Fibroblast of the aortic adventitia (primary cell): Measurements from ENCODE around the gene LRRC74A. TPM values are rescaled to one million over a fixed set of nuclear protein-coding genes. Genes with fewer than 3 reads are reported as not detected.

Experiments used
- DNase-seq: peaks from one replicate; pipeline ENCODE4 v3.0.0-alpha.2; 2010; ENCODE audit warnings: low read depth
- H3K4me3 ChIP-seq: 2 replicates; pipeline ENCODE4 v1.5.1; 2011; ENCODE audit warnings: low read depth, mild to moderate bottlenecking, control low read depth, low read length, moderate library complexity
- CTCF ChIP-seq: IDR thresholded peaks from 2 replicates; pipeline ENCODE4 v1.5.1; 2011; ENCODE audit warnings: mild to moderate bottlenecking, low read length, control low read depth, inconsistent platforms; ENCODE audit not compliant: insufficient read depth
- total RNA-seq: library from RNA; depleted of rRNA; stranded (reverse); fragments of >200 nt; gene quantifications from 2 replicates; pipeline ENCODE4 v1.2.3, GENCODE V29; 2012; ENCODE audit warnings: low replicate concordance

Gene LRRC74A
- total RNA-seq, result not detected in 2 replicates

DNA sequence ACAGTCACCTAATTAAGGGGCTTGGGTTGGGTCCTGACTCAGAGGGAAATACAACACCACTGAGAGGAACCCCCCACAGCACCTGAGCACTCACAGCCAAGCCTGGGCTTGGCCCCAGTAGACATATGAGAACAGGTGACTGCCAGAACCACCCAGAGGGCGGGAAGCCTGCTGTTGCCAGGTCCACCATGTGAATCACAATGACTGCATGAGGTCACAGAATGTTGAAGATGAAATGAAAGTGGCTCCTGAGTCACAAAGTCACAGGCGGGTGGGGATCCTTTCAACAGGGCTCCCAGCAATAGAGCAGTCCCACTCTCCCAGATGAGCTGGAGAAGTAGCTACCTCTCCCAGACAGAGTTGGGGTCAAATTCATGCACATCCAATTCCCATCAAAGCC lies at the start of gene LRRC74A:
Gene LRRC74A, plus strand, starts transcription at position 287 of the 400 bp plus-strand sequence. CDS start 290 bp downstream, outside the sequence.
- no peak for DNase-seq
- no peak within 1 kb of the TSS for H3K4me3 ChIP-seq
- no peak for TF ChIP-seq CTCF

- no peak for TF ChIP-seq CTCF
- DNase-seq, result no peak
- H3K4me3 ChIP-seq, result no peak overlapping the region
Observed at GRCh38 chr14:76776428-76777251, 49.6 kb upstream of the LRRC74A start.

DNA sequence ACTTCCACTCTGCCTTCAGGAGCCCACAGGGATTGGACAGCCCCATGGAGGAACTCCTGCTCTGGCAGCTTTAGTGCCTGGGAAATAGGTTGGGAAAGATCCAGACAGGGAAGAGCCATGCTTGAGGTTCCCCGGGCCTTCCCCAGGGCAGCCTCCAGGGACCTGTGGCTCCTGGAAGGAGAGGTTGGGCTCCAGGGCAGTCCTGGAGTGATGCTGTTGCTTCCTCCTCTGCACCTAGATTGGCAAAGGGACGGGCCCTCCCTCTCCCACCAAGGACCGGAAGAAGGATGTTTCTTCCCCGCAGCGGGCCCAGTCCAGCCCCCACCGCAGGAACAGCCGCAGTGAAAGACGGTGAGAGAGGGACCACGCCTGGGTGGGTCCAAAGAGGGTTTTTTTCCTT lies 48.5 kb upstream of the LRRC74A start:
- no peak overlapping the region for H3K4me3 ChIP-seq
- no peak for DNase-seq
- TF ChIP-seq CTCF, result no peak

- DNase-seq, result no peak
- no peak for TF ChIP-seq CTCF
- no peak overlapping the region for H3K4me3 ChIP-seq
Observed at GRCh38 chr14:76778546-76779215, 47.5 kb upstream of the LRRC74A start.

DNA sequence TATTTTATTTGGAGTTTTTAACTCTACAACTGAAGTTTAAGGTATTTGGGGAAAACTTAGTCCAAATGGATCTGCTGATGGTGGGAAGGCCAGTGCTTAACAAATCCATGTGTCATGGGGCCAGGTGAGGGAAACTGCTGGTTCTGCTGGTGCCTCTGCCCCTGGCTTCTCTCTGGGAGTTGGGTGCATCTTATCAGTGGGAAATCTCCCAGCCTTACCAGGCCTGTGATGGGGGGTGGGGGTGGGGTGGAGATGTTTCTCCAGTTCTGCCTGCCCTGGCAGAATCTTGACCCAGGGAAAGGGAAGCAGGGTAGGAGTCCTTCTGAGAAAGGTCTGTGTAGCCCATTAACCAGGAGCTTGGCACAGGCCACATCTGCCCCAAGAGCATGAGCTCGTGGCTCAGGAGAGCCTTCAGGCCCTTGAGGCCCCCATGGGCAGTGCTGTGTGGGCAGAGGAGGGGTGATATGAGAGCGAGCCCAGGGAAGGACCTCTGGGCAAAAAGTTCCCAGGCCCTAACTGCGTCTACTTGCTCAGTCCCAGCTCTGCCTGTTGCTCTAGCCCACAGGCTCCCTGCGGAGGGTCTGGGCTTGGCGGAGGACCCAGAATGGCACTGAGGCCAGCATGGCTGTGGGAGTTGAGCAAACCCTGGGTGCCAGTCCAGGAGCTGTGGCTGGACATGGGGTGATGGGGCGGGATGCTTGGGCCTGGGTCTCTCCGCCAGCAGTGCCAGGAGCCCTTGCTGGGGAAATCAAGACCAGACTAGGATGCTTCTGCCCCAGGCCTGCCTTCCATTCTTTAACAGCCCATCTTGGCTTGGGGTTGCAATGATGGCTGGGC lies 46.8 kb upstream of the LRRC74A start:
- DNase-seq, result no peak
- no peak for TF ChIP-seq CTCF
- H3K4me3 ChIP-seq, result no peak overlapping the region

GRCh38 chr14:76780058-76780345 lies 46.2 kb upstream of the LRRC74A start:
- no peak for DNase-seq

More at GRCh38 chr14:76780058-76780345, 46.2 kb upstream of the LRRC74A start:
- no peak overlapping the region for H3K4me3 ChIP-seq
- TF ChIP-seq CTCF, result no peak
